Calu3 (cell line): Measurements from ENCODE around the gene AQP12A. TPM values are rescaled to one million over a fixed set of nuclear protein-coding genes. Genes with fewer than 3 reads are reported as not detected.

ENCODE experiments used
- BruUV-seq: library from RNA; stranded (reverse); fragments of 400-500 nt; replicated peaks from 2 replicates; lab custom pipeline; 2021; lab: Mats Ljungman, UMichigan
- CTCF ChIA-PET: fragments of 300-600 bp; sonication (Branson Sonifier 250); formaldehyde crosslinking; loops from one replicate; lab custom pipeline; 2022; ENCODE audit warnings: antibody characterized with exemption; lab: Charles Lee
- DNase-seq: peaks from one replicate; pipeline ENCODE4 v3.0.0; 2022
- H3K27ac Mint-ChIP-seq: one replicate; pipeline ENCODE4 v1.8.0; 2022; ENCODE audit warnings: mixed read lengths; ENCODE audit not compliant: unreplicated experiment
- H3K27me3 Mint-ChIP-seq: one replicate; pipeline ENCODE4 v1.8.0; 2022; ENCODE audit warnings: mixed read lengths; ENCODE audit not compliant: unreplicated experiment
- H3K36me3 Mint-ChIP-seq: one replicate; pipeline ENCODE4 v1.8.0; 2022; ENCODE audit warnings: mild to moderate bottlenecking, moderate library complexity, mixed read lengths; ENCODE audit not compliant: insufficient read depth, unreplicated experiment
- H3K4me1 Mint-ChIP-seq: one replicate; pipeline ENCODE4 v1.8.0; 2022; ENCODE audit warnings: mild to moderate bottlenecking, low read depth, mixed read lengths; ENCODE audit not compliant: unreplicated experiment
- H3K4me3 Mint-ChIP-seq: one replicate; pipeline ENCODE4 v1.8.0; 2022; ENCODE audit warnings: mild to moderate bottlenecking, low read depth, moderate library complexity, mixed read lengths; ENCODE audit not compliant: unreplicated experiment
- H3K9me3 Mint-ChIP-seq: one replicate; pipeline ENCODE4 v1.8.0; 2022; ENCODE audit warnings: low read depth, mixed read lengths; ENCODE audit not compliant: unreplicated experiment
- intact Hi-C: fragments of 100-400 bp; cut with micrococcal nuclease; formaldehyde crosslinking; loops from one replicate; pipeline ENCODE4 v1.10.0; 2022; ENCODE audit not compliant: unreplicated experiment
- total RNA-seq: library from RNA; stranded (reverse); gene quantifications from 2 replicates; pipeline ENCODE4 v1.2.3, GENCODE V29; 2022
- TF ChIP-seq, protein P1 (sequence below): fragments of 200-600 bp; IDR thresholded peaks from one replicate; pipeline ENCODE4 v1.8.0; 2022; ENCODE audit warnings: antibody characterized with exemption; ENCODE audit not compliant: unreplicated experiment

Gene AQP12A
- total RNA-seq, 1 experiment from 2014 or later = not detected

DNA sequence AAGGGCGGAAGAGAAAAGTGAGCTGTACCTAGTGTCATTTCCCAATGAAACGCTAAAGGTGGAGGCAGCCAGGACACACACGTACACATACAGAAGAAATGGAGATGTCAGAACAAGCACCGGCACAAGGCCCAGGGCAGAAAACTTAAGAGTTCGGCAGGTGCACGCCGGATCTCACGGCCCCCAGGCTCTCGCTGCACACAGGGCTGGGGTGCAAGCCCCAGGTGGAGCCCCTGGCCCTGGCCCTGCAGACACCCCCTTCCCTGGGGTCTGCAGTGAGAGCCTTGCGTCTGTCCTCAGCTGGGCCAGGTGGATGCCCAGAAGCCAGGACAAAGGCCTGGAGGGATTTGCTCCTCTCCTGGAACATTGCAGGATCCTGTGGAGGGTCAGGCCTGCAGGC is 36.7 kb downstream of the AQP12A start:
- BruUV-seq = no TSS peak
- H3K27me3 Mint-ChIP-seq = no peaks in the 10 kb centered on the region
- no peaks in the 10 kb centered on the region for H3K9me3 Mint-ChIP-seq
- CTCF ChIA-PET = interaction anchor here (0.5 kb wide), 1 partner anchor 11 kb away, joined by 8 read pairs; no protein-coding TSS in a partner anchor
- H3K27ac Mint-ChIP-seq = no peak overlapping the region
- H3K36me3 Mint-ChIP-seq = peaks cover 68% of the 10 kb centered on the region
- no peaks in the 10 kb centered on the region for H3K4me1 Mint-ChIP-seq
- DNase-seq = no peak
- no peak overlapping the region for H3K4me3 Mint-ChIP-seq
- intact Hi-C loops = no loop called here
- TF ChIP-seq, protein P1, sequence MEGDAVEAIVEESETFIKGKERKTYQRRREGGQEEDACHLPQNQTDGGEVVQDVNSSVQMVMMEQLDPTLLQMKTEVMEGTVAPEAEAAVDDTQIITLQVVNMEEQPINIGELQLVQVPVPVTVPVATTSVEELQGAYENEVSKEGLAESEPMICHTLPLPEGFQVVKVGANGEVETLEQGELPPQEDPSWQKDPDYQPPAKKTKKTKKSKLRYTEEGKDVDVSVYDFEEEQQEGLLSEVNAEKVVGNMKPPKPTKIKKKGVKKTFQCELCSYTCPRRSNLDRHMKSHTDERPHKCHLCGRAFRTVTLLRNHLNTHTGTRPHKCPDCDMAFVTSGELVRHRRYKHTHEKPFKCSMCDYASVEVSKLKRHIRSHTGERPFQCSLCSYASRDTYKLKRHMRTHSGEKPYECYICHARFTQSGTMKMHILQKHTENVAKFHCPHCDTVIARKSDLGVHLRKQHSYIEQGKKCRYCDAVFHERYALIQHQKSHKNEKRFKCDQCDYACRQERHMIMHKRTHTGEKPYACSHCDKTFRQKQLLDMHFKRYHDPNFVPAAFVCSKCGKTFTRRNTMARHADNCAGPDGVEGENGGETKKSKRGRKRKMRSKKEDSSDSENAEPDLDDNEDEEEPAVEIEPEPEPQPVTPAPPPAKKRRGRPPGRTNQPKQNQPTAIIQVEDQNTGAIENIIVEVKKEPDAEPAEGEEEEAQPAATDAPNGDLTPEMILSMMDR = no peak

DNA sequence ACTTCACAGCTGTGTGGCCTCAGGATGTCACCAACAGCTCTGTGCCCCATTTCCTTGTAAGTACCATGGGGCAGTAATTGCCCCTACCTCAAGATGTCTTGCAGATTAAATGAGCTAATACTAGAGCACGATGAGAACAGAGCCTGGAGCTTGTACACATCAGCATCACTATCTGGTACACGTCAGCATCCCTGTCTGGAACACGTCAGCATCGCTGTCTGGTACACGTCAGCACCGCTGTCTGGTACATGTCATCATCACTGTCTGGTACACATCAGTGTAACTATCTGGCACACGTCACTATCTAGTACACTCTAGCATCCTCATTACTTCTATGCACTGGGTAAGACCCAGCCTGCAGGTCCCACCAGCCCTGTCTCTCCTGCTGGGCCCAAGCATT is 37.2 kb downstream of the AQP12A start:
- intact Hi-C loops = no loop called here
- BruUV-seq = no TSS peak
- Mint-ChIP-seq H3K27ac (no peak overlapping the region), H3K27me3 (no peaks in the 10 kb centered on the region), H3K9me3 (no peaks in the 10 kb centered on the region), H3K36me3 (peaks cover 67% of the 10 kb centered on the region), H3K4me1 (no peaks in the 10 kb centered on the region), H3K4me3 (no peak overlapping the region)
- CTCF ChIA-PET = interaction anchor here (0.5 kb wide), 1 partner anchor 11 kb away, joined by 8 read pairs; no protein-coding TSS in a partner anchor
- TF ChIP-seq, protein P1 = no peak
- no peak for DNase-seq

DNA sequence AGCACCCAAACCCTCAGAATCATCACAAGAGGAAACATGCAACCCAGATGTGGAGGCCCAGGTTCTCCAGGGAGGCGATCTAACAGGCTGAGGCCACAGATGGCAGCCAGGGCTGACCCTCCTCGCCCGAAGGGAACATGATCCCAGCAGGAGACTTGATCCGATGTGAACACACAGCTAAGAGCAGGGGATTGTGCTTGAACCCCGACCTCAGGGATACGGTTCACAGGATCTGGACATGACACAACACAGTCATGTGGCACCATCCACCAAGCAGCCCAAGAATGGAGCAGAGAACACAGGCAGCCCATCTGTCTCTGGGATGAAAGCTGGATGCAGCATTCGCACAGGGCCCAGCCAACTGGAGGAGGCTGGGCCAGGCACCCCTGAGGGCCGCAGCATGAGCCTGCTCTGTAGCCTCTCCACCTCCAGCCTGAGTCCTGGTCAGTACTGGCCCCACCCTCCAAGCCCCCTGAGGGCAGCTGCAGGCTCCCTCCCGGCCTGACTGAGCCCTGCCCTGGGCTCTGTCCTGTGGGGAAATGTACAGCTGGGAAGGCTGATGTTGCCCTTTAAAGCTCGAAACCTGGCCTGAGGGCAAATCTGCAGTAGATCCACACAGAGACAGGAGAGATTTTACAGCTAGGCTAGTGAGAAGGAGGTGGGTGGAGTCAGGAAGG is 39.0 kb downstream of the AQP12A start:
- DNase-seq = no peak
- intact Hi-C loops = no loop called here
- Mint-ChIP-seq H3K27me3 (no peaks in the 10 kb centered on the region), H3K4me1 (no peaks in the 10 kb centered on the region), H3K36me3 (peaks cover 62% of the 10 kb centered on the region), H3K4me3 (no peak overlapping the region), H3K27ac (no peak overlapping the region), H3K9me3 (no peaks in the 10 kb centered on the region)
- TF ChIP-seq, protein P1 = no peak
- no TSS peak for BruUV-seq
- CTCF ChIA-PET = interaction anchor here (0.7 kb wide), 1 partner anchor 426 kb away, joined by 3 read pairs; no protein-coding TSS in a partner anchor

DNA sequence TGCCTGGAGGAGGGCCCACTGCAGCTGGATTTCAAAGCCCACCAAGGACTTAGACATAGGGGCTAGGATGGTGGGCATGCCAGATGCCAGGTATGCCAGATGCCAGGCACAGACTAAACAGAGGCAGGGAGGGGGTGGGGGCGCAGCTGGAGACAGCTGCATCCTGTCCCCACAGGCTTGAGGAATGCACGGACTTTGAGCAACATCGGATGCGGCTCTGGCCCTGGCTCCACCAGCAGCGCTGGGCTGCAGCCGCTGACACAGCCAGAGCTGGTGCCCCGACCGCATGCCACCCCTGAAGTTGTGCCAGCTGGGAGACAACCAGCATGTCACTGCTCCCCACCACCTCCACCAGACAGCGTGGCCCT is 39.5 kb downstream of the AQP12A start:
- intact Hi-C loops = no loop called here
- DNase-seq = no peak
- H3K4me1 Mint-ChIP-seq = no peaks in the 10 kb centered on the region
- H3K27me3 Mint-ChIP-seq = no peaks in the 10 kb centered on the region
- peaks cover 62% of the 10 kb centered on the region for H3K36me3 Mint-ChIP-seq
- TF ChIP-seq, protein P1 = no peak
- H3K27ac Mint-ChIP-seq = no peak overlapping the region
- CTCF ChIA-PET = no interaction called here
- BruUV-seq = no TSS peak
- no peaks in the 10 kb centered on the region for H3K9me3 Mint-ChIP-seq
- no peak overlapping the region for H3K4me3 Mint-ChIP-seq
